WI38 (cell line): ENCODE data around the gene GABRD.

ENCODE experiments used
- H3K4me3 ChIP-seq: 2 replicates; pipeline ENCODE4 v1.5.1; 2011; ENCODE audit warnings: low read depth, mild to moderate bottlenecking, control low read depth, low read length
- CTCF ChIP-seq: IDR thresholded peaks from 2 replicates; pipeline ENCODE4 v1.5.1; 2012; ENCODE audit warnings: low read depth, mild to moderate bottlenecking, control low read depth, low read length

GABRD gene, protein sequence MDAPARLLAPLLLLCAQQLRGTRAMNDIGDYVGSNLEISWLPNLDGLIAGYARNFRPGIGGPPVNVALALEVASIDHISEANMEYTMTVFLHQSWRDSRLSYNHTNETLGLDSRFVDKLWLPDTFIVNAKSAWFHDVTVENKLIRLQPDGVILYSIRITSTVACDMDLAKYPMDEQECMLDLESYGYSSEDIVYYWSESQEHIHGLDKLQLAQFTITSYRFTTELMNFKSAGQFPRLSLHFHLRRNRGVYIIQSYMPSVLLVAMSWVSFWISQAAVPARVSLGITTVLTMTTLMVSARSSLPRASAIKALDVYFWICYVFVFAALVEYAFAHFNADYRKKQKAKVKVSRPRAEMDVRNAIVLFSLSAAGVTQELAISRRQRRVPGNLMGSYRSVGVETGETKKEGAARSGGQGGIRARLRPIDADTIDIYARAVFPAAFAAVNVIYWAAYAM

GRCh38 chr1:2019172-2019543, at the start of gene GABRD:
TSS of gene GABRD (plus strand) at chr1:2019345. CDS start at chr1:2019424, 79 bp downstream.
- TF ChIP-seq CTCF = no peak
- no peak within 1 kb of the TSS for H3K4me3 ChIP-seq

- H3K4me3 ChIP-seq = no peak overlapping the region
- TF ChIP-seq CTCF = no peak
Measured at GRCh38 chr1:1969505-1969900, 49.6 kb upstream of the GABRD start.

DNA sequence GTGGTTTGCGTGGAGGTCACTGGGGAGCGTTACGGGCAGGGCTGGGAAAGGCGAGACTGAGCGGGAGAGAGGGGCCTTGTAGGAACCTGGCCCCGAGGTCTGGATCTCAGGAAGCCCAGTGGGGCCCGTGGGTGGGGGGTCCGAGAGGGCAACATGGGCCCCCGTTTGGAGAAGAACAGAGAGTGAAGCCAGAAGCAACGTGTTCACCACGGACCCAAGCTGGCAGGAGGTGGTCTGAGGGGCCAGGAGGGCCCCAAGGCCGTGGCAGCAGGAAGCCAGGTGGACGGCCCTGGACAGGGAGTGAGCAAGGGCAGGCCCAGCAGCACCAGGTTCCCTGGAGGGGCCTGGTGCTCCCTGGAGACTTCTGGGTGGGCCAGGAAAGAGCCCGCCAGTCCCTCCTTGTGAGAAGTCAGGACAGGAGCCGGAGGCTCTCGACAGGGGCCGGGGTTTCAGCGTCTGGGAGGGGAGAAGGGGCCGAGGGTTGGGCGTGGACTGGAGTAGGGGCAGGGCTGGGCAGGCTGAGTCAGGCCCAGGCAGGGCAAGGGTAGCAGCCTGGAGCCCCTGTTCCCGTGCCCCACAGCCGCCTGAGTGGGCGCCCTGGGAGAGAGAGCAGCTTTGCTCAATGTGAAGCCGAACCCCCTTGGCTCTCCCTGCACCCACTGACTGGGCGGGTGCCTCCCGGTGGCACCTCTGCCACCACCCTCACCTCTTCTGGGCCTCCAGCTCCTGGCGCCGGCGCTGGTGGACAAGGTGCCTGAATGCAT, 49.0 kb upstream of the GABRD start:
- TF ChIP-seq CTCF = no peak
- H3K4me3 ChIP-seq = no peak overlapping the region

DNA sequence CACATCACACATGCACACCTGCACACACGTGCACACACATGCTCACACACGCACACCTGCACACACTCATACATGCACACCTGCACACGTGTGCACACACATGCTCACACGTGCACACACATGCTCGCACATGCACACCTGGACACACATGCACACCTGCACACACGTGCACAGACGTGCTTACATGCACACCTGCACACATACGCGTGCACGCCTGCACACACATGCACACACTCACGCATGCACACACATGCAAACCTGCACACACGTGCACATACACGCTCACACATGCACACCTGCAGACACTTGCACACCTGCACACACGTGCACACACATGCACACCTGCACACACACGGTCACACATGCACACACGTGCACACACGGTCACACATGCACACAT, 48.1 kb upstream of the GABRD start:
- TF ChIP-seq CTCF = no peak
- H3K4me3 ChIP-seq = no peak overlapping the region

GRCh38 chr1:1971688-1972087, 47.5 kb upstream of the GABRD start:
- TF ChIP-seq CTCF = no peak
- no peak overlapping the region for H3K4me3 ChIP-seq

GRCh38 chr1:1972976-1973715, 46.0 kb upstream of the GABRD start:
- no peak for TF ChIP-seq CTCF
- H3K4me3 ChIP-seq = no peak overlapping the region
